ENCODE data around the gene HSPB2. TPM values are rescaled to one million over a fixed set of nuclear protein-coding genes. Genes with fewer than 3 reads are reported as not detected.
"Not testable (repeated sequence)": the region's sequence is repeated elsewhere in the genome, so short reads cannot be mapped to it uniquely, and the experiment has no call there.

Gene HSPB2
- total RNA-seq, 1 donor from 2014 or later, result not detected

DNA sequence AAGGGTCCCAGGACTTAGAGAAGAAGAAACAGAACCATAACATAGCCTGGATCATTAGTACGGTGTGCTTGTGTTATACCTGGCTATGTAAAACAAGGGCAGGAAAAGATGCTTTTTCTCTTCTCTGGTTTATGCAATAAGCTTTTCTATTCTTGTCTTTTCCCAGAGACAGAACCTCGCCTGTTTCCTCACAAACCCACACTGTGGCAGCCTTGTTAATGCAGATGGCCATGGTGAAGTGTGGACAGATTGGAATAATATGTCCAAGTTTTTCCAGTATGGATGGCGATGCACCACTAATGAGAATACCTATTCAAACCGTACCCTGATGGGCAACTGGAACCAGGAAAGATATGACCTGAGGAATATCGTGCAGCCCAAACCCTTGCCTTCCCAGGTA is 30.3 kb upstream of the HSPB2 start:
- Mint-ChIP-seq H3K4me1 (ENCODE audit: unreplicated experiment) (peaks cover 16% of the 10 kb centered on the region), H3K36me3 (ENCODE audit: unreplicated experiment) (no peaks in the 10 kb centered on the region), H3K27ac (ENCODE audit: unreplicated experiment) (no peak overlapping the region), H3K9me3 (ENCODE audit: unreplicated experiment) (no peaks in the 10 kb centered on the region), H3K4me3 (ENCODE audit: unreplicated experiment) (no peak overlapping the region), H3K27me3 (ENCODE audit: unreplicated experiment) (no peaks in the 10 kb centered on the region)
- TF ChIP-seq, protein P1, sequence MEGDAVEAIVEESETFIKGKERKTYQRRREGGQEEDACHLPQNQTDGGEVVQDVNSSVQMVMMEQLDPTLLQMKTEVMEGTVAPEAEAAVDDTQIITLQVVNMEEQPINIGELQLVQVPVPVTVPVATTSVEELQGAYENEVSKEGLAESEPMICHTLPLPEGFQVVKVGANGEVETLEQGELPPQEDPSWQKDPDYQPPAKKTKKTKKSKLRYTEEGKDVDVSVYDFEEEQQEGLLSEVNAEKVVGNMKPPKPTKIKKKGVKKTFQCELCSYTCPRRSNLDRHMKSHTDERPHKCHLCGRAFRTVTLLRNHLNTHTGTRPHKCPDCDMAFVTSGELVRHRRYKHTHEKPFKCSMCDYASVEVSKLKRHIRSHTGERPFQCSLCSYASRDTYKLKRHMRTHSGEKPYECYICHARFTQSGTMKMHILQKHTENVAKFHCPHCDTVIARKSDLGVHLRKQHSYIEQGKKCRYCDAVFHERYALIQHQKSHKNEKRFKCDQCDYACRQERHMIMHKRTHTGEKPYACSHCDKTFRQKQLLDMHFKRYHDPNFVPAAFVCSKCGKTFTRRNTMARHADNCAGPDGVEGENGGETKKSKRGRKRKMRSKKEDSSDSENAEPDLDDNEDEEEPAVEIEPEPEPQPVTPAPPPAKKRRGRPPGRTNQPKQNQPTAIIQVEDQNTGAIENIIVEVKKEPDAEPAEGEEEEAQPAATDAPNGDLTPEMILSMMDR (IDR thresholded peaks at IDR 0.05), result no peak
- DNase-seq (ENCODE audit: extremely low spot score, unreplicated experiment), result no peak

GRCh38 chr11:111885053-111885452 is 27.5 kb upstream of the HSPB2 start:
- not testable (repeated sequence) for H3K36me3 Mint-ChIP-seq (ENCODE audit: unreplicated experiment); H3K4me3 Mint-ChIP-seq (ENCODE audit: unreplicated experiment); H3K9me3 Mint-ChIP-seq (ENCODE audit: unreplicated experiment); H3K27me3 Mint-ChIP-seq (ENCODE audit: unreplicated experiment); H3K4me1 Mint-ChIP-seq (ENCODE audit: unreplicated experiment); DNase-seq (ENCODE audit: extremely low spot score, unreplicated experiment); H3K27ac Mint-ChIP-seq (ENCODE audit: unreplicated experiment)

GRCh38 chr11:111886032-111886431 is 26.5 kb upstream of the HSPB2 start:
- H3K27me3 Mint-ChIP-seq (ENCODE audit: unreplicated experiment), result no peaks in the 10 kb centered on the region
- no peak overlapping the region for H3K27ac Mint-ChIP-seq (ENCODE audit: unreplicated experiment)
- no peak for DNase-seq (ENCODE audit: extremely low spot score, unreplicated experiment)
- peaks cover 2% of the 10 kb centered on the region for H3K36me3 Mint-ChIP-seq (ENCODE audit: unreplicated experiment)
- no peaks in the 10 kb centered on the region for H3K4me1 Mint-ChIP-seq (ENCODE audit: unreplicated experiment)
- no peak overlapping the region for H3K4me3 Mint-ChIP-seq (ENCODE audit: unreplicated experiment)
- TF ChIP-seq, protein P1 (IDR thresholded peaks at IDR 0.05), result no peak
- peaks cover 5% of the 10 kb centered on the region for H3K9me3 Mint-ChIP-seq (ENCODE audit: unreplicated experiment)

- Mint-ChIP-seq H3K27ac (ENCODE audit: unreplicated experiment) (no peak overlapping the region), H3K36me3 (ENCODE audit: unreplicated experiment) (peaks cover 2% of the 10 kb centered on the region), H3K4me3 (ENCODE audit: unreplicated experiment) (no peak overlapping the region), H3K9me3 (ENCODE audit: unreplicated experiment) (peaks cover 5% of the 10 kb centered on the region), H3K4me1 (ENCODE audit: unreplicated experiment) (no peaks in the 10 kb centered on the region), H3K27me3 (ENCODE audit: unreplicated experiment) (no peaks in the 10 kb centered on the region)
- DNase-seq (ENCODE audit: extremely low spot score, unreplicated experiment), result no peak
- TF ChIP-seq, protein P1 (IDR thresholded peaks at IDR 0.05), result no peak
These were observed 25.7 kb upstream of the HSPB2 start for GRCh38 chr11:111886844-111887243.

DNA sequence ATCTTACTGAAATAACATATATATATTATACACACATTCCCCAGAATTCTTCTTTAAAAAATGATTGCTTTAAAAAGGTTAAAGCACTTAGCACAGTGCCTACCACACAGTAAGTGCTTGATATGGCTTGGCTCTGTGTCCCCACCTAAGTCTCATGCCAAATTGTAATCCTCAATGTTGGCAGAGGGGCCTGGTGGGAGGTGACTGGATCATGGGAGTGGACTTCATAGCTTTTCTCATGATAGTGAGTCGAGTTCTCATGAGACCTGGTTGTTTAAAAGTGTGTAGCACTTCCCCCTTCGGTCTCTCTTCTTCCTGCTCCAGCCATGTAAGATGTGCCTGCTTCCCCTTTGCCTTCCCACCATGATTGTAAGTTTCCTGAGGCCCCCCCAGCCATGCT is 7.1 kb upstream of the HSPB2 start:
- H3K4me3 Mint-ChIP-seq (ENCODE audit: unreplicated experiment), result no peak overlapping the region
- DNase-seq (ENCODE audit: extremely low spot score, unreplicated experiment), result no peak
- H3K27me3 Mint-ChIP-seq (ENCODE audit: unreplicated experiment), result peaks cover 7% of the 10 kb centered on the region
- H3K4me1 Mint-ChIP-seq (ENCODE audit: unreplicated experiment), result peaks cover 4% of the 10 kb centered on the region
- H3K27ac Mint-ChIP-seq (ENCODE audit: unreplicated experiment), result peak overlapping the region; percentile 58
- TF ChIP-seq, protein P1 (IDR thresholded peaks at IDR 0.05), result no peak
- H3K9me3 Mint-ChIP-seq (ENCODE audit: unreplicated experiment), result no peaks in the 10 kb centered on the region
- H3K36me3 Mint-ChIP-seq (ENCODE audit: unreplicated experiment), result no peaks in the 10 kb centered on the region

DNA sequence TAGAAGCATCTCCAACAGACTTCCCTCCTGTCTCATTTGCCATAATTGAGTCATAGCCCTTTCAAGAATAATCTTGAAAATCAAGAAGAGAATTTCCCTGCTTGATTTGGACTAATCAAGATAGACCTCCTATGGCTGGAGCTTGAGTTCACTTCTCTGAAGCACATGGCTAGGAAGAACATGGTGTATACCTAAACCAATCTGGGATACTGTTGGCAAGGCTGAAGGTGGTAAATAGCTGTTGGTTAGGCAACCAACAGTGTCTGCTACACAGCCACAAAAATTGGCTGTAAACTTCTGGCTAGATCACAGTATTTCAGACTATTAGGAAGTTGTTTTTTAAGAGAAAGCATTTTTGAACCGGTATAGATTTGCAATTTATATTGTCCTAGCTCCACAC is 5.9 kb upstream of the HSPB2 start:
- Mint-ChIP-seq H3K36me3 (ENCODE audit: unreplicated experiment) (no peaks in the 10 kb centered on the region), H3K4me3 (ENCODE audit: unreplicated experiment) (no peak overlapping the region), H3K9me3 (ENCODE audit: unreplicated experiment) (no peaks in the 10 kb centered on the region), H3K27ac (ENCODE audit: unreplicated experiment) (no peak overlapping the region), H3K27me3 (ENCODE audit: unreplicated experiment) (peaks cover 5% of the 10 kb centered on the region), H3K4me1 (ENCODE audit: unreplicated experiment) (peaks cover 15% of the 10 kb centered on the region)
- TF ChIP-seq, protein P1 (IDR thresholded peaks at IDR 0.05), result no peak
- DNase-seq (ENCODE audit: extremely low spot score, unreplicated experiment), result no peak

Measured in osteocyte (in vitro differentiated cells).